Stimulated activated CD4-positive, alpha-beta T cell treated with anti-CD3 and anti-CD28 coated beads, Interleukin-4, amount 100 ng/mL, for 48 hours (primary cell): Measurements from ENCODE around the gene XRN2.
A peak's percentile ranks its signal among the peaks of the same experiment; 100 is the strongest.

ENCODE experiments used
- DNase-seq, 2 donors: peaks; one replicate each; pipeline ENCODE4 v3.0.0-alpha.2; 2020; ENCODE audit warnings: low read depth in 2 of 2

XRN2 gene

DNA sequence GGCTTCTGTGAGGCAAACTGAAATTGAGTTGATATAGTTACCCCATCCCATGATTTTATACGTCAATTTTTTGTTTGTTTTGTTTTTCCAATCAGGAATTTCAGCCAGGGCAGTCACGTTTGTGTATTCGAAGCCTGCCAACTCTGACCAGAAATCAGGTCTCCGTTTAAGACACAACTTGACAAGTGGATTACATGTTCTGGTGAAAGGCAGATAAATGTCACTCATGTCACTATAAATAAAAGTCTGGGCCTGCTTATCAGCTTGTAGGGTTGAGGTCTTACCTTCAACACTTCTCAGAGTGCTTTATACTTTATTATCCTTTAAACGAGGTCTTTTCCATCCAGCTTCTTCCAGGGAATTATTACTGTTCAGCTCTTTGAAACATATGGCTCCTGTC, 8.4 kb upstream of the XRN2 start:
- DNase-seq: no peak

- DNase-seq: no peak
These were observed 1.0 kb upstream of the XRN2 start for GRCh38 chr20:21301940-21302663.

DNA sequence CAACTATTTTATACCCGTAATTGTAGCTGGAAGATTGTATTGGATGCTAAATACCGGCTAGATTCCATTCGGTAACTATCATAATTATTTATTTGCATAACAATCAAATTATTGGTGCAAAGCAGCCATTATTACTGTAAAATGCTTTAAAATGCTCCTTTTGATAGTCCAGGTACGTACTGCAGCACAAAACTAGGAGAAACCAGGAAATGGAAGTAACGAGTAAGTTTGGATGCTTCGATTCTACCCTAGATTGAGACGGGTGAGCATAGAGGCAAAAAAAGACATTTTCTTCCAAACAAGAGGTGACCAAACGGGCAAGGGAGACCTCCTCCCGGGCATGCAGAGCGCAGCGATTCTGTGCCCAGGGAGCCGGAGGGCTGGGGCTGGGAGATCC, 469 bp upstream of the XRN2 start:
- no peak for DNase-seq

- DNase-seq: no peak
These were observed 898 bp downstream of the XRN2 start for GRCh38 chr20:21303872-21304586.

- no peak for DNase-seq
These were observed 5.2 kb downstream of the XRN2 start for GRCh38 chr20:21308340-21308739.

GRCh38 chr20:21309678-21310467, 6.7 kb downstream of the XRN2 start:
- DNase-seq: no peak

- no peak for DNase-seq
These were observed 9.8 kb downstream of the XRN2 start for GRCh38 chr20:21312813-21313474.

DNA sequence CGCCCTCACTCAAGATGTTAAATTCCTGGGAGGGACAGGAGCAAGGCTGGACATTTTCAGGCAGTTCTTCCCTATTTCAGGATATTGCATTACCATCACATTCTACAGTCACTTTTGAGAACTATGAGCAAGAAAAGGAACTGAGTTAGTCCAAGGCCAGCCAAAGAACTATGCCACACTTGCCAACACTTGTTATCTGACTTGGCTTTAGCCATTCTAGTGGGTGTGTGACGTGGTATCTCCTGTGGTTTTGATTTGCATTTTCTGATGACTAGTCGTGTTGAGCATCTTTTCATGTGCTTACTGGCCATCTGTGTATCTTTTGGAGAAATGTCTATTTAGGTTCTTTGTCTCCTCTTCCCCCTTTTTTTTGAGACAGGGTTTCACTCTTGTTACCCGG, 12.0 kb downstream of the XRN2 start:
- DNase-seq: peak in 1 of 2 donors; percentile 26

- no peak for DNase-seq
These were observed 19.1 kb downstream of the XRN2 start for GRCh38 chr20:21322083-21322710.

DNA sequence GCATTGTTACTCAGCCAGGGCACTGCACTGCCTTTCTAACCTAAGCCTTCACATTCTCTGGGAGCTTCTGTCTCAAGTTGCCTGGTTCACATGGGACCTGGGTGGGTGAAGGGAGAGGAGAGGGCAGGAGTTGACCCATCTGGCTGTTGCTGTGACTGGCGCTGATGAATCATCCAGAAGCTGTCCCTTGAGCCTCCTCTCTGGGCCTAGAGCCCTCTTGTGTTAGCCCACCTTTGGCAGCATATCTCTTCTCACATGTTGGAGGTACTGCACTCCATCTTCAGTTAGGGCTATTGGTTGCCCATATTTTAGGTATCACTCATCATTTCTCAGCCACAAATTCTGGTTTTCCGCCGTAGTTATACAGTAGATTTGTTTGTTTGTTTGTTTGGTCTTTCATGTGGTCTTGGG, 19.8 kb downstream of the XRN2 start:
- DNase-seq: no peak

GRCh38 chr20:21323640-21324039, 20.5 kb downstream of the XRN2 start:
- no peak for DNase-seq

DNA sequence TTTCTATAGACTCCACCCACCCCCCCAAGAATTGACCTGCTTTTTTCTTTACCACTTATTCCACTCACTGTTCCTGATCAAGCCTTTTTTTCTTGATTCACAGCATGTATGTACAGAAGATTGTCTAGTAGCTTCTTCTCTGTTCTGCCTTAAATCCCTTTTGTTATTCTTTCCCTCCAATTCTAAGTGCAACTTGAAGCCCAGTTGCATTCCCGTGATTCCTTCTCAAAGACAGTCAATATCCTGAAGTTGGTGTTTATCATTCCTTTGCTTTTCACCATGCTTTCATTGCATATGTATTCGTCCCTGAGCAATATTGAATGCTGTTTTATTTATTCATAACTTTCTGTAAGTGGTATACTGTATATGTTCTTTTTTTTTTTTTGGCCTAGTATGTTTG, 21.0 kb downstream of the XRN2 start:
- DNase-seq: no peak

- no peak for DNase-seq
These were observed 22.2 kb downstream of the XRN2 start for GRCh38 chr20:21325296-21325695.

DNA sequence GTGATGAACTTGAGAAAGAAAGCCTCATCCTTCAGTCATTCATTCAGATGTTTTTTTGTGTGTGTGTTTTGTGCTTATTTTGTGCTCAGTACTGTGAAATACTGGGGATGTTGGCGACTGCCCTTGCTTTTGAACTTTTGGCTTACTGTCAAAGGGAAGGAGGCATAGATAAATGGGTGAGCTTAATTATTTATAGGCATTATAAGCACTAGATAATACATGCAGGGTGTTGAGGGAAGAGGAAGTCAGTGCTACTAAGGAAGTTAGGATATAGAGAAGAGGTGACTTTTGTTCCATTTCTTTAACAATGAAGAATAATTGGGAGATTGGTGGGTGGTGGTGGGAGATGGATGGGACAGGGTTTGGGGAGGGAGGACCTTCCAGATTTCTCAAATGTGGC, 23.6 kb downstream of the XRN2 start:
- no peak for DNase-seq

DNA sequence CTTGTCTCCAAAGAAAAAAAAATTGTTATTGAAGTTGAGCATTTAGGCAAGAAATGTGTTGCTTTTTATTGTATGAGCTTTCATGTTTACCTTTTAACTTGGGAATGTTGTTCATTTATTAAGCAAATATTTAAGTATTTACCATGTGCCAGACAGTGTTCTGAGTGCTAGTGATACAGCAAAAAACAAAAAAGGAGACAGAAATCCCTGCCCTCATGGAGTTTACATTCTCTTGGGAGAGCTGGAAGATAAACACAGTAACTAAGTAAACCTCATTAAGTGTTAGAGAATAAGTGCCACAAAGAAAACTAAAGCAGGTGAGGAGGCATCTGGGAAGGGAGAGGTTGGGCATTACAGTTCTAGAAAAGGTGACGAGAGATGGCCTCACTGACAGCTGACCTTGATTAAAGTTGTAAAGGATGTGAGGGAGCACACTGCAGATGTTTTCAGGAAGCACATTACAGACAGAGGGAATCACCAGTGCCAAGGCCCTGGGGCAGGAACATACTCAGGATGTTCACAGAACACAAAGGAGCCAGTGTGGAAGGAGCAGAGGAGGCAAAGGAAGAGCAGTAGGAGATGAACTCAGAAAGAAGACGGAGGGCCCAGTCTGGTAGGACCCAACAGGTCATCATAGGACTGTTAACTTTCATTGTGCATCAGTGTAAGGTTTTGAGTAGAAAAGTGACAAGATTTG, 33.5 kb downstream of the XRN2 start:
- DNase-seq: no peak

GRCh38 chr20:21338291-21338690, 35.2 kb downstream of the XRN2 start:
- DNase-seq: no peak

DNA sequence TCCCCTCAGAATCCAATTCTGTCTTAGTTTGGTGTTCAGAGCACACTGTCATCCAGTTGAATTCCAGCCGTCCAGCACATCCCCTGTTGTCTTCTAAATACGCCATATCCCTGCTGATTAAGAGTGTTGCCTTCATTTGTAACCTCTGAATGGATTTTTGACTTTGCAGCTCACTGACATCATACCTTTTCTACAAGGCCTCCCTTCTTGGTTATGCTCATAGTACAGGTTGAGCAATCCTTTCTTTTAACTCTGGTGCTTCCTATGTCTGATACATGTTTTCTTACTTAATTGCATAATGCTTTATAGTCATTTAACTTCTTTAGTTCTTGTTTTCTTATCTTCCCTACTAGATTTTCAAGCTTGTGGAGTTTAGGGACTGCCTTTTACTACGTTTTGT, 36.4 kb downstream of the XRN2 start:
- DNase-seq: no peak

DNA sequence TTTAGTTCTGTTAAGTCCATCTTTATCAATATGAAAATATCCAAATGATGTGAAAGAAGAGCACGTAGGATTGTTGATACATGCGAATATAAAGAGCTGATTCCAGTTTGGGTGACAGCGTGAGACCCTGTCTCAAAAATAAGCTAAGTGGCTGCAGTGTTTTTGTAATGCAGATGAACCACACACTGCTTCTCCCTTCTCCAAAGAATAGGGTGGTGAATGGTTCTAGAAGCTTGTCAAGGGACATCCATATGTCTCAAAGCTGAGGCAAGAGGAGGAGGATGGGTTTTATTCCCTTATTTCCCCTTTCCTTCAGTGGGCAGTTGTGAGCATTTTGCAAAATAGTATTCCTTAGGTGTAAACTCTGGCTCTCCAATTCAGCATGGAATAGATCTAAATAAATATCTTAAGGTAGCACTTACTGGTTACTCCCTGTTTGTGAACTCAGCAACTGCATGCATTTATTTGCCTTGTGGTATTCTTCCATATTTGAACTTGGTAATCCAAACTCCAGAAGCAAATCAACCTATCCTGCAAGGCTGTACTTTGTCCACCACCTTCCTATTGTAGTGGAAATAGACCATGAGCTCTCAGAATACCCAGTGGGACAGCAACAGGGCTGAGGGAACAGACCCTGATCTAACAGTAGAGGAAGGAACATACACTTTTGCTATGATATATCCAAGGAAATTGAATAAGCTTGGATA, 38.0 kb downstream of the XRN2 start:
- DNase-seq: no peak

DNA sequence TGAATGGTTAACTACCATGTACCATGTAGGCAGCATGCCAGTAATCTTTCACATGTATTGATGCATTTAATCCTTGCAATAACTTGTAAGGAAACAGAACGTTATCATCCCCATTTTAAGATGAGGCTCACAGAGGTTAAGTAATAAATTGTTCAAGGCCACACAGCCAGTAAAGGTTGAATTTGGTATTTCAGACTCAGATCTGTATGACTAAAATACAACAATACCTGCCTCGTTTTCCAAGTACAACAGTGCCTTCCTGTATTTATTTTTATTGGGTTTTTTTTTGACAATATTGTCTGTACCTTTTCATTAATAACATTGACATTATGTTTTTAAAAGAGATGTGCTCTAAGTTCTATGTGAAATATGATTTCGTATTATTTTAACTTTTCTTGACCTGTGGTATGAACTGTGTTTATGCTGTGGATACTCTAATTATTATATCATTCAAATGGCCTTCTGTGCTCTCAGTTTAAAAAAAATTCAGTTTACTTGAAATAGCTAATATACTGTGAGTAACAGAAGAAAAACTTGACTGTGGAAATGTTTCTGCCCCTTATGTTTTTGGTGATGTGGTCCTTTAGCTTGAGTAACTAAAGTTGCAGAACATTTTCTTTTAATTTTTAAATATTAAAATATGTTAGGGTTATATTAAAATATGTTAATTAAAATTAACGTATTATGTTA, 39.7 kb downstream of the XRN2 start:
- no peak for DNase-seq
